ENCODE results near the gene CDS2. TPM values are rescaled to one million over a fixed set of nuclear protein-coding genes. Genes with fewer than 3 reads are reported as not detected.
A peak's percentile ranks its signal among the peaks of the same experiment; 100 is the strongest.

Gene CDS2
- total and polyA plus RNA-seq, 2 of the 13 experiments (the other 11 are each of a cell fraction or from before 2014, with no cell fraction given) = 81.3 to 153 TPM

DNA sequence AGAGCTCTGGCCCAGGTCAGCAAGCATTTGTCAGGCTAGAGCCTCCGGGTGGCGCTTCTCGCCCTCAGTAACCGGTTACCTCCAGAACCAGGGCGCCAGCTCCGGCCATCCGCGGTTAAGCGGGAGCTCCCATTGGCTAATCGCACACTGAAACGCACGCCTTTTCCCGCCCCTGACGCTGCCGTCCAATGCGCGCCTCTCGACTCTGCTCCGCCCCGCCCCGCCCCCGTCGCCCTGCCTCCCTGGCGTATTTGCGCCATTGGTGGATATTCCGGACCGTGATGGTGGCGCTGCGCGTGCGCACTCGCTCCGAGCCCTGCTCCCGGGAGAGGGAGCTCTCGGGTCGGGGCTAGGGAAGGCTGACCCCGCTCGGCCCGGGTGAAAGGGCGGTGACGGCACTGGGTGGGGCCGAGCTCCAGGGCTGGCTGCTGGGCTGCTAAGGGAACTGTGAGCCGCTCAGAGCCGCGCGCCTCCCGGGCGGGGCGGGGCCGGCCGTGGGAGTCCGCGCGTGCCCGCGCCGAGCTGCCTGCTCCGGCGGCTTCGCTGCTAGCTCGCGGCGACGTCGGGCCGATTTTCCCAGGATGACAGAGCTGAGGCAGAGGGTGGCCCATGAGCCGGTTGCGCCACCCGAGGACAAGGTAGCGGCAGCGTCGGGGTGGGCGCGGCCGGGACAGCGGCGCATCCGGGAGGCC is at the start of gene CDS2 (continued):
- TF ChIP-seq, protein P1, sequence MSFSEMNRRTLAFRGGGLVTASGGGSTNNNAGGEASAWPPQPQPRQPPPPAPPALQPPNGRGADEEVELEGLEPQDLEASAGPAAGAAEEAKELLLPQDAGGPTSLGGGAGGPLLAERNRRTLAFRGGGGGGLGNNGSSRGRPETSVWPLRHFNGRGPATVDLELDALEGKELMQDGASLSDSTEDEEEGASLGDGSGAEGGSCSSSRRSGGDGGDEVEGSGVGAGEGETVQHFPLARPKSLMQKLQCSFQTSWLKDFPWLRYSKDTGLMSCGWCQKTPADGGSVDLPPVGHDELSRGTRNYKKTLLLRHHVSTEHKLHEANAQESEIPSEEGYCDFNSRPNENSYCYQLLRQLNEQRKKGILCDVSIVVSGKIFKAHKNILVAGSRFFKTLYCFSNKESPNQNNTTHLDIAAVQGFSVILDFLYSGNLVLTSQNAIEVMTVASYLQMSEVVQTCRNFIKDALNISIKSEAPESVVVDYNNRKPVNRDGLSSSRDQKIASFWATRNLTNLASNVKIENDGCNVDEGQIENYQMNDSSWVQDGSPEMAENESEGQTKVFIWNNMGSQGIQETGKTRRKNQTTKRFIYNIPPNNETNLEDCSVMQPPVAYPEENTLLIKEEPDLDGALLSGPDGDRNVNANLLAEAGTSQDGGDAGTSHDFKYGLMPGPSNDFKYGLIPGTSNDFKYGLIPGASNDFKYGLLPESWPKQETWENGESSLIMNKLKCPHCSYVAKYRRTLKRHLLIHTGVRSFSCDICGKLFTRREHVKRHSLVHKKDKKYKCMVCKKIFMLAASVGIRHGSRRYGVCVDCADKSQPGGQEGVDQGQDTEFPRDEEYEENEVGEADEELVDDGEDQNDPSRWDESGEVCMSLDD (CRISPR knock-in tag; IDR thresholded peaks at IDR 0.05; ENCODE audit: borderline replicate concordance) = 0 out of 2 replicates have a peak, but pooled peaks have one; percentile 11
- peak; percentile 94 for TF ChIP-seq PHF8 (CRISPR knock-in tag; IDR thresholded peaks at IDR 0.05)
- TF ChIP-seq, protein P2, sequence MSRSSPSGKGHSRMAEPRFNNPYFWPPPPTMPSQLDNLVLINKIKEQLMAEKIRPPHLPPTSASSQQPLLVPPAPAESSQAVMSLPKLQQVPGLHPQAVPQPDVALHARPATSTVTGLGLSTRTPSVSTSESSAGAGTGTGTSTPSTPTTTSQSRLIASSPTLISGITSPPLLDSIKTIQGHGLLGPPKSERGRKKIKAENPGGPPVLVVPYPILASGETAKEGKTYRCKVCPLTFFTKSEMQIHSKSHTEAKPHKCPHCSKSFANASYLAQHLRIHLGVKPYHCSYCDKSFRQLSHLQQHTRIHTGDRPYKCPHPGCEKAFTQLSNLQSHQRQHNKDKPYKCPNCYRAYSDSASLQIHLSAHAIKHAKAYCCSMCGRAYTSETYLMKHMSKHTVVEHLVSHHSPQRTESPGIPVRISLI (CRISPR knock-in tag; IDR thresholded peaks at IDR 0.05; ENCODE audit: borderline replicate concordance) = no peak
- TF ChIP-seq, protein P3, sequence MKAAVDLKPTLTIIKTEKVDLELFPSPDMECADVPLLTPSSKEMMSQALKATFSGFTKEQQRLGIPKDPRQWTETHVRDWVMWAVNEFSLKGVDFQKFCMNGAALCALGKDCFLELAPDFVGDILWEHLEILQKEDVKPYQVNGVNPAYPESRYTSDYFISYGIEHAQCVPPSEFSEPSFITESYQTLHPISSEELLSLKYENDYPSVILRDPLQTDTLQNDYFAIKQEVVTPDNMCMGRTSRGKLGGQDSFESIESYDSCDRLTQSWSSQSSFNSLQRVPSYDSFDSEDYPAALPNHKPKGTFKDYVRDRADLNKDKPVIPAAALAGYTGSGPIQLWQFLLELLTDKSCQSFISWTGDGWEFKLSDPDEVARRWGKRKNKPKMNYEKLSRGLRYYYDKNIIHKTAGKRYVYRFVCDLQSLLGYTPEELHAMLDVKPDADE (CRISPR knock-in tag; IDR thresholded peaks at IDR 0.05) = no peak
- TF ChIP-seq, protein P4, sequence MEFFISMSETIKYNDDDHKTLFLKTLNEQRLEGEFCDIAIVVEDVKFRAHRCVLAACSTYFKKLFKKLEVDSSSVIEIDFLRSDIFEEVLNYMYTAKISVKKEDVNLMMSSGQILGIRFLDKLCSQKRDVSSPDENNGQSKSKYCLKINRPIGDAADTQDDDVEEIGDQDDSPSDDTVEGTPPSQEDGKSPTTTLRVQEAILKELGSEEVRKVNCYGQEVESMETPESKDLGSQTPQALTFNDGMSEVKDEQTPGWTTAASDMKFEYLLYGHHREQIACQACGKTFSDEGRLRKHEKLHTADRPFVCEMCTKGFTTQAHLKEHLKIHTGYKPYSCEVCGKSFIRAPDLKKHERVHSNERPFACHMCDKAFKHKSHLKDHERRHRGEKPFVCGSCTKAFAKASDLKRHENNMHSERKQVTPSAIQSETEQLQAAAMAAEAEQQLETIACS (CRISPR knock-in tag; IDR thresholded peaks at IDR 0.05) = peak; percentile 95
- no peak for TF ChIP-seq NFIC (IDR thresholded peaks at IDR 0.05; ENCODE audit: low read length)
- TF ChIP-seq CENPT (CRISPR knock-in tag; IDR thresholded peaks at IDR 0.05; ENCODE audit: low read depth) = peak; percentile 88
- no peak for TF ChIP-seq FIP1L1 (IDR thresholded peaks at IDR 0.05; ENCODE audit: borderline replicate concordance, insufficient read depth, low read depth, low read length)
- peak; percentile 96 for TF ChIP-seq SAP130 (CRISPR knock-in tag; IDR thresholded peaks at IDR 0.05; ENCODE audit: low read depth)
- no peak for TF ChIP-seq PHB2 (IDR thresholded peaks at IDR 0.05; ENCODE audit: partially characterized antibody)
- TF ChIP-seq, protein P5, sequence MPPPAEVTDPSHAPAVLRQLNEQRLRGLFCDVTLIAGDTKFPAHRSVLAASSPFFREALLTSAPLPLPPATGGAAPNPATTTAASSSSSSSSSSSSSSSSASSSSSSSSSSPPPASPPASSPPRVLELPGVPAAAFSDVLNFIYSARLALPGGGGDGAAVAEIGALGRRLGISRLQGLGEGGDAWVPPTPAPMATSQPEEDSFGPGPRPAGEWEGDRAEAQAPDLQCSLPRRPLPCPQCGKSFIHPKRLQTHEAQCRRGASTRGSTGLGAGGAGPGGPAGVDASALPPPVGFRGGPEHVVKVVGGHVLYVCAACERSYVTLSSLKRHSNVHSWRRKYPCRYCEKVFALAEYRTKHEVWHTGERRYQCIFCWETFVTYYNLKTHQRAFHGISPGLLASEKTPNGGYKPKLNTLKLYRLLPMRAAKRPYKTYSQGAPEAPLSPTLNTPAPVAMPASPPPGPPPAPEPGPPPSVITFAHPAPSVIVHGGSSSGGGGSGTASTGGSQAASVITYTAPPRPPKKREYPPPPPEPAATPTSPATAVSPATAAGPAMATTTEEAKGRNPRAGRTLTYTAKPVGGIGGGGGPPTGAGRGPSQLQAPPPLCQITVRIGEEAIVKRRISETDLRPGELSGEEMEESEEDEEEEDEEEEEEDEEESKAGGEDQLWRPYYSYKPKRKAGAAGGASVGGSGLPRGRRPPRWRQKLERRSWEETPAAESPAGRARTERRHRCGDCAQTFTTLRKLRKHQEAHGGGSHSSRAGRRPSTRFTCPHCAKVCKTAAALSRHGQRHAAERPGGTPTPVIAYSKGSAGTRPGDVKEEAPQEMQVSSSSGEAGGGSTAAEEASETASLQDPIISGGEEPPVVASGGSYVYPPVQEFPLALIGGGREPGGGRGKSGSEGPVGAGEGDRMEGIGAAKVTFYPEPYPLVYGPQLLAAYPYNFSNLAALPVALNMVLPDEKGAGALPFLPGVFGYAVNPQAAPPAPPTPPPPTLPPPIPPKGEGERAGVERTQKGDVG (CRISPR knock-in tag; IDR thresholded peaks at IDR 0.05; ENCODE audit: borderline replicate concordance) = peak; percentile 74; the same call in 1 of the 2 replicates
- TF ChIP-seq JARID2 (CRISPR knock-in tag; IDR thresholded peaks at IDR 0.05; ENCODE audit: insufficient replicate concordance) = peak; percentile 95
- no peak for TF ChIP-seq CCAR2 (optimal IDR thresholded peaks at IDR 0.05; ENCODE audit: low read depth, low read length)
- TF ChIP-seq GFI1 (CRISPR knock-in tag; IDR thresholded peaks at IDR 0.05; ENCODE audit: borderline replicate concordance) = peak; percentile 56; the same call in 1 of the 2 replicates
- no peak; the same call in 1 of the 2 replicates for TF ChIP-seq BHLHE40 (IDR thresholded peaks at IDR 0.05; ENCODE audit: low read length)
- TF ChIP-seq, protein P6, sequence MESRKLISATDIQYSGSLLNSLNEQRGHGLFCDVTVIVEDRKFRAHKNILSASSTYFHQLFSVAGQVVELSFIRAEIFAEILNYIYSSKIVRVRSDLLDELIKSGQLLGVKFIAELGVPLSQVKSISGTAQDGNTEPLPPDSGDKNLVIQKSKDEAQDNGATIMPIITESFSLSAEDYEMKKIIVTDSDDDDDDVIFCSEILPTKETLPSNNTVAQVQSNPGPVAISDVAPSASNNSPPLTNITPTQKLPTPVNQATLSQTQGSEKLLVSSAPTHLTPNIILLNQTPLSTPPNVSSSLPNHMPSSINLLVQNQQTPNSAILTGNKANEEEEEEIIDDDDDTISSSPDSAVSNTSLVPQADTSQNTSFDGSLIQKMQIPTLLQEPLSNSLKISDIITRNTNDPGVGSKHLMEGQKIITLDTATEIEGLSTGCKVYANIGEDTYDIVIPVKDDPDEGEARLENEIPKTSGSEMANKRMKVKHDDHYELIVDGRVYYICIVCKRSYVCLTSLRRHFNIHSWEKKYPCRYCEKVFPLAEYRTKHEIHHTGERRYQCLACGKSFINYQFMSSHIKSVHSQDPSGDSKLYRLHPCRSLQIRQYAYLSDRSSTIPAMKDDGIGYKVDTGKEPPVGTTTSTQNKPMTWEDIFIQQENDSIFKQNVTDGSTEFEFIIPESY (CRISPR knock-in tag; IDR thresholded peaks at IDR 0.05) = peak; percentile 68; the same call in 1 of the 2 replicates

All from HepG2 (cell line).